ENCODE data around the gene NUDT19.
"Not testable (repeated sequence)": the region's sequence is repeated elsewhere in the genome, so short reads cannot be mapped to it uniquely, and the experiment has no call there.

Gene NUDT19

GRCh38 chr19:32709032-32709431 lies 17.4 kb downstream of the NUDT19 start:
- Histone ChIP-seq H3K9me2 (replicated peaks; ENCODE audit: low read depth, low read length) (no peaks in the 10 kb centered on the region), H3K9me3 (ENCODE audit: insufficient read depth, low read depth, low read length) (peaks cover 3% of the 10 kb centered on the region; the same call in 1 of the 2 replicates), H3K79me2 (ENCODE audit: insufficient read depth, low read length) (peaks cover 38% of the 10 kb centered on the region), H3K4me2 (ENCODE audit: low read depth, low read length, poor library complexity, severe bottlenecking) (no peak overlapping the region), H3K27me3 (ENCODE audit: insufficient read depth, low read length, poor library complexity, severe bottlenecking) (no peaks in the 10 kb centered on the region), H3K9ac (ENCODE audit: low read depth, low read length, poor library complexity, severe bottlenecking) (no peak overlapping the region), H3K36me3 (ENCODE audit: insufficient read depth, low read length) (peaks cover 49% of the 10 kb centered on the region), H3K4me3 (ENCODE audit: low read length, poor library complexity, severe bottlenecking) (no peak overlapping the region), H3F3A (ENCODE audit: low read depth) (no peaks in the 10 kb centered on the region), H3K4me1 (ENCODE audit: insufficient read depth, low read length, poor library complexity, severe bottlenecking) (peaks cover 8% of the 10 kb centered on the region), H2AFZ (ENCODE audit: low read length) (no peak overlapping the region), H4K20me1 (ENCODE audit: insufficient read depth, low read length, poor library complexity, severe bottlenecking) (no peaks in the 10 kb centered on the region)
- TF ChIP-seq EZH2phosphoT487 (IDR thresholded peaks at IDR 0.05; ENCODE audit: borderline replicate concordance) (no peak), CTCF (conservative IDR thresholded peaks at IDR 0.05; ENCODE audit: low read length) (no peak)

GRCh38 chr19:32711747-32712146 lies 20.1 kb downstream of the NUDT19 start:
- TF ChIP-seq EZH2phosphoT487 (IDR thresholded peaks at IDR 0.05; ENCODE audit: borderline replicate concordance), result no peak
- no peak for TF ChIP-seq CTCF (conservative IDR thresholded peaks at IDR 0.05; ENCODE audit: low read length)
- no peaks in the 10 kb centered on the region for H4K20me1 ChIP-seq (ENCODE audit: insufficient read depth, low read length, poor library complexity, severe bottlenecking)
- H3K9me2 ChIP-seq (replicated peaks; ENCODE audit: low read depth, low read length), result no peaks in the 10 kb centered on the region
- no peak overlapping the region for H3K9ac ChIP-seq (ENCODE audit: low read depth, low read length, poor library complexity, severe bottlenecking)
- peaks cover 8% of the 10 kb centered on the region for H3K4me1 ChIP-seq (ENCODE audit: insufficient read depth, low read length, poor library complexity, severe bottlenecking)
- H3K36me3 ChIP-seq (ENCODE audit: insufficient read depth, low read length), result peaks cover 29% of the 10 kb centered on the region
- H3F3A ChIP-seq (ENCODE audit: low read depth), result no peaks in the 10 kb centered on the region
- no peaks in the 10 kb centered on the region; the same call in 1 of the 2 replicates for H3K9me3 ChIP-seq (ENCODE audit: insufficient read depth, low read depth, low read length)
- H3K27me3 ChIP-seq (ENCODE audit: insufficient read depth, low read length, poor library complexity, severe bottlenecking), result no peaks in the 10 kb centered on the region
- no peak overlapping the region for H2AFZ ChIP-seq (ENCODE audit: low read length)
- no peak overlapping the region for H3K4me3 ChIP-seq (ENCODE audit: low read length, poor library complexity, severe bottlenecking)
- H3K4me2 ChIP-seq (ENCODE audit: low read depth, low read length, poor library complexity, severe bottlenecking), result no peak overlapping the region
- peaks cover 13% of the 10 kb centered on the region for H3K79me2 ChIP-seq (ENCODE audit: insufficient read depth, low read length)

- not testable (repeated sequence) for H4K20me1 ChIP-seq (ENCODE audit: insufficient read depth, low read length, poor library complexity, severe bottlenecking); H3K4me2 ChIP-seq (ENCODE audit: low read depth, low read length, poor library complexity, severe bottlenecking); H3K9me2 ChIP-seq (replicated peaks; ENCODE audit: low read depth, low read length); H3F3A ChIP-seq (ENCODE audit: low read depth); H3K4me3 ChIP-seq (ENCODE audit: low read length, poor library complexity, severe bottlenecking); H3K27me3 ChIP-seq (ENCODE audit: insufficient read depth, low read length, poor library complexity, severe bottlenecking); H2AFZ ChIP-seq (ENCODE audit: low read length); H3K9ac ChIP-seq (ENCODE audit: low read depth, low read length, poor library complexity, severe bottlenecking); H3K9me3 ChIP-seq (ENCODE audit: insufficient read depth, low read depth, low read length); H3K79me2 ChIP-seq (ENCODE audit: insufficient read depth, low read length)
- Histone ChIP-seq H3K4me1 (ENCODE audit: insufficient read depth, low read length, poor library complexity, severe bottlenecking) (peaks cover 11% of the 10 kb centered on the region), H3K36me3 (ENCODE audit: insufficient read depth, low read length) (peaks cover 19% of the 10 kb centered on the region)
These were observed 24.6 kb downstream of the NUDT19 start for GRCh38 chr19:32716203-32716602.

- no peaks in the 10 kb centered on the region for H3K9me2 ChIP-seq (replicated peaks; ENCODE audit: low read depth, low read length)
- H3K4me1 ChIP-seq (ENCODE audit: insufficient read depth, low read length, poor library complexity, severe bottlenecking), result peaks cover 11% of the 10 kb centered on the region
- no peak overlapping the region for H3K9ac ChIP-seq (ENCODE audit: low read depth, low read length, poor library complexity, severe bottlenecking)
- H4K20me1 ChIP-seq (ENCODE audit: insufficient read depth, low read length, poor library complexity, severe bottlenecking), result no peaks in the 10 kb centered on the region
- H3K36me3 ChIP-seq (ENCODE audit: insufficient read depth, low read length), result peaks cover 11% of the 10 kb centered on the region
- H3K4me3 ChIP-seq (ENCODE audit: low read length, poor library complexity, severe bottlenecking), result no peak overlapping the region
- no peaks in the 10 kb centered on the region for H3K9me3 ChIP-seq (ENCODE audit: insufficient read depth, low read depth, low read length)
- no peaks in the 10 kb centered on the region for H3F3A ChIP-seq (ENCODE audit: low read depth)
- no peak overlapping the region for H2AFZ ChIP-seq (ENCODE audit: low read length)
- no peaks in the 10 kb centered on the region for H3K79me2 ChIP-seq (ENCODE audit: insufficient read depth, low read length)
- H3K27me3 ChIP-seq (ENCODE audit: insufficient read depth, low read length, poor library complexity, severe bottlenecking), result no peaks in the 10 kb centered on the region
- no peak for TF ChIP-seq CTCF (conservative IDR thresholded peaks at IDR 0.05; ENCODE audit: low read length)
- no peak overlapping the region for H3K4me2 ChIP-seq (ENCODE audit: low read depth, low read length, poor library complexity, severe bottlenecking)
These were observed 25.9 kb downstream of the NUDT19 start for GRCh38 chr19:32717496-32717895.
